Suppressor macrophage (primary cell): ENCODE measurements around the gene MRTFB.
"Not testable (repeated sequence)": the region's sequence is repeated elsewhere in the genome, so short reads cannot be mapped to it uniquely, and the experiment has no call there.

Source experiments
- DNase-seq, 4 experiments: peaks; one replicate each; pipeline ENCODE4 v3.0.0-alpha.2; 2020 to 2022
- total RNA-seq, 17 experiments: gene quantifications; one replicate each; lab custom pipeline; 2026; ENCODE audit warnings: mixed read lengths in 6 of 17, inconsistent platforms in 3 of 17; lab: John Stamatoyannopoulos, UW

Gene MRTFB, protein sequence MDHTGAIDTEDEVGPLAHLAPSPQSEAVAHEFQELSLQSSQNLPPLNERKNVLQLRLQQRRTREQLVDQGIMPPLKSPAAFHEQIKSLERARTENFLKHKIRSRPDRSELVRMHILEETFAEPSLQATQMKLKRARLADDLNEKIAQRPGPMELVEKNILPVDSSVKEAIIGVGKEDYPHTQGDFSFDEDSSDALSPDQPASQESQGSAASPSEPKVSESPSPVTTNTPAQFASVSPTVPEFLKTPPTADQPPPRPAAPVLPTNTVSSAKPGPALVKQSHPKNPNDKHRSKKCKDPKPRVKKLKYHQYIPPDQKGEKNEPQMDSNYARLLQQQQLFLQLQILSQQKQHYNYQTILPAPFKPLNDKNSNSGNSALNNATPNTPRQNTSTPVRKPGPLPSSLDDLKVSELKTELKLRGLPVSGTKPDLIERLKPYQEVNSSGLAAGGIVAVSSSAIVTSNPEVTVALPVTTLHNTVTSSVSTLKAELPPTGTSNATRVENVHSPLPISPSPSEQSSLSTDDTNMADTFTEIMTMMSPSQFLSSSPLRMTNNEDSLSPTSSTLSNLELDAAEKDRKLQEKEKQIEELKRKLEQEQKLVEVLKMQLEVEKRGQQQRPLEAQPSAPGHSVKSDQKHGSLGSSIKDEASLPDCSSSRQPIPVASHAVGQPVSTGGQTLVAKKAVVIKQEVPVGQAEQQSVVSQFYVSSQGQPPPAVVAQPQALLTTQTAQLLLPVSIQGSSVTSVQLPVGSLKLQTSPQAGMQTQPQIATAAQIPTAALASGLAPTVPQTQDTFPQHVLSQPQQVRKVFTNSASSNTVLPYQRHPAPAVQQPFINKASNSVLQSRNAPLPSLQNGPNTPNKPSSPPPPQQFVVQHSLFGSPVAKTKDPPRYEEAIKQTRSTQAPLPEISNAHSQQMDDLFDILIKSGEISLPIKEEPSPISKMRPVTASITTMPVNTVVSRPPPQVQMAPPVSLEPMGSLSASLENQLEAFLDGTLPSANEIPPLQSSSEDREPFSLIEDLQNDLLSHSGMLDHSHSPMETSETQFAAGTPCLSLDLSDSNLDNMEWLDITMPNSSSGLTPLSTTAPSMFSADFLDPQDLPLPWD
- 1.0 to 38.7 (median 14.9) reads per million in 17 experiments for total RNA-seq

DNA sequence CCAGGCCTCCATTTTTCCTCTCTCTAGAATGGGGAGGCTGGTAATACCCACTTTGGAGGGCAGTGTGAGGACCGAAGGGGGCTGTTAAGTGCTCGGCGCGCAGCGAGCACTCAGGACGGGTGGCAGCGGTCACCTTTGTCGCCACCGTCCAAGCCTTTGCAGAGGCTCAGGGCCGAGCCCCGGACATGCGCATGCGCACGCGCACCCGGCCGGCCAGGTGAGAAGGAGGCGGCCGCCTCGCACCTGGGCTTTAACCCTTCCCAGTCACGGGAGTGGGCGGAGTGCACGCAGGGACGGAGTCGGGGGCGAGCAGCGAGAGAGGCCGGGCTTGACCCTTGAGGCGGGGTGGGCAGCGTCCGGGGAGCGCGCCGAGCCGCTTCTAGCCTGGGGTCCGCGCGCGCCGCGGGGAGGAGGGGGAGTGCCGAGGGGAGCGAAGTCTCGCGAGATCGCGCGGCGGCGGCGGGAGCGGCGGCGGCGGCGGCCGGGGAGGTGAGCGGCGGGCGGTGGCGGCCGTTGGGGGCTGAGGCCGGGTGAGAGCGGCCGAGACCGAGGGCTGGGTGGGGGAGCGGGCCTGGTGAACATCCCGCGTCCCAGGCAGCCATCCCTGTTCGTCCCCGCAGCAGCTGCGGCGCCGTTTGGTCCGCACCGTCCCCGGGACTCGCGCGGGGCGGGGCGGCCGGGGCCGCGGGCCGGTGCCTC lies at the start of gene MRTFB:
TSS of gene MRTFB (plus strand) at position 443 of the 699 bp plus-strand sequence. CDS start 69,288 bp downstream, outside the sequence.
- DNase-seq, result peak; percentile 72 to 90 (median 81)

DNA sequence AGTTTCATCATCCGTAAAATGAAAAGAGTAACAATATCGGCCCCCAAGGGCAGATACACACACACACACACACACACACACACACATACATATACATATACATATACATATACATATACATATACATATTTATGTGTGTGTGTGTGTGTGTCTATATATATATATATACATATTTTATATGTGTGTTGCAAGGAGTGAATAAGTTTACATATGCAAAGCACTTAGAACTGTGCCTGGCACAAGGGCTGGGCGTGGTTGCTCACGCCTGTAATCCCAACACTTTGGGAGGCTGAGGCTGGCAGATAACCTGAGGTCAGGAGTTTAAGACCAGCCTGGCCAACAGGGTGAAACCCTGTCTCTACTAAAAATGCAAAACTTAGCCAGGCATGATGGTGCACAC lies 47.6 kb upstream of the MRTFB start:
- DNase-seq, result not testable (repeated sequence)

DNA sequence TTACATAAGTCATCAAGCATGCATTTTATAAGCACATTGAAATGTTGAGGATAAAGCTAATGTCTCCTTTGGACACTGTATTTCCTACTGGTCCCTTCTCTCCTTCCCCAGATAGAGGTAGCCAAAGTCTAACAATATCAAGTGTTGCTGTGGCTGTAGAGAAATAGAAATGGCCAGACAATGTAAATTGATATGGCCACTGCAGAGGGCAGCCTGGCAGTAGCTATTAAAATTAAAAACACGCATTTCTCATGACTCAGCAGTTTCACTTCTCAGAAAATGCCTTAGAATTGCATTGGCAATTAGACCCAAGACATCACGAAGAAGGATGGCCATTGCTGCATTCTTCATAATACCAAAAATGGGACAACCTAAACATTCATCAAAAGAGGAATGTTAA lies 46.8 kb upstream of the MRTFB start:
- DNase-seq, result peak; percentile 47 to 85 (median 66)

DNA sequence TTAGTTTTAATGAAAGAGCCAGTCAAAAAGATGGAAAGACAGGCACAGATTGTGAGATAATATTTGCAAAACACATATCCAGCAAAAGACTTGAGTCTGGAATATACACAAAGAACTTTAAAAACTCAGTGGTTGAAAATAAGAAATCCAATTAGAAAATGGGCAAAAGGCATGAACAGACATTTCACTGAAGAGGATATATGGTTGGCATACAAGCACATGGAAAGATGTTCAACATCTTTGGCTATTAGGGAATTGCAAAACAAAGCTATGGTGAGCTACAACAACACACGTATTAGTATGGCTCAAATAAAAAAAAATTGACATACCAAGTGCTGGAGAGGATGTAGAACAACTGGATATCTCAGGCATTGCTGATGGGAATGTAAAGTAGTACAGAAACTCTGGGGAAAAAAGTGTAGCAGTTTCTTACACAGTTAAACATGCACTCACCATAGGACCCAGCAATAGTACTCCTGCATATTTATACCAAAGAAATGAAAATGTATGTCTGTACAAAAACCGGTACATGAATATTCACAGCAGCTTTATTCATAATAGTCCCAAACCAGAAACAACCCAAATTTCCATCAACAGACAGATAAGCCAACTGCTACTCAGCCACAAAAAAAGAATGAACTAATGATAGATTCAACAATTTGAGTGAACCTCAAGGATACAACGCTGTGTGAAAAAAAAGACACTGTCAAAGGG lies 44.4 kb upstream of the MRTFB start:
- no peak for DNase-seq

DNA sequence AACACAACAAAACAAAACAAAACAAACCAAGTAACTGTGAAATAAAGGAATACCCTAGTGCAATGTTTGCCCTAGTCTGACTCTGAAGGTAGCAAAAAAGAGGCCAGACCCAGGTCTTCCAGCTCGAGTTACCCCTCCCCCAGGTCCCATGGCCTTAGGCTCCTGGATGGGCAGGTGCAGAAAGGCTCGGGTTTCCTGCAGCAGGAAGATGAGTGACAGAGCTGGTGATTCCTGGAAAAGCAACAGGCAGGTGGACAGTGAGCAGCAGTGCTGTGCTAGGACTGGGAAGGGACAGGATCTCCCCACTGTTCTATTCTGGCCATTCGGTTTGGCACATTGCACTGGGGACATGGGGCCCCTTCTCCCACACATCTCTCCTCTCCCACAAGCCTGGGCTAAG lies 42.9 kb upstream of the MRTFB start:
- no peak for DNase-seq

DNA sequence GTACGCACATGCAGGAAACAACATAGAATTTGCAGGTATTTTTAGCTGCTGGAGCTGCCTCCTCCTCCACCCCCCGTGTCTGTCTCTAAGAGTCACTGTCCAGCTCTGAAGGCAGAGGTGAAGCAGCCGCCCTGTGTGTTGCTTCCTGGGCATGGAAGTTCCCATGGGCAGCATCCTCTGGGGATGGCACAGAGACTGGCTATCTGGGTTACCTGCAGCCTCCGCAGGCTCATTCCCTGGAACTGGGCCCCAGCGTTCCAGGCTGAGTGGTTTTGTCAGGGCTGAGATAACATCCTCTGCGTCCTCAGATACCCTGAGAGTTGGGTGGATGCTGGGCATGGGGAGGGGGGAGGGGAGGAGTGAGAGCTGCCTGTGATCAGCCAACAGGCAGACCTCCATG lies 41.5 kb upstream of the MRTFB start:
- DNase-seq, result no peak

DNA sequence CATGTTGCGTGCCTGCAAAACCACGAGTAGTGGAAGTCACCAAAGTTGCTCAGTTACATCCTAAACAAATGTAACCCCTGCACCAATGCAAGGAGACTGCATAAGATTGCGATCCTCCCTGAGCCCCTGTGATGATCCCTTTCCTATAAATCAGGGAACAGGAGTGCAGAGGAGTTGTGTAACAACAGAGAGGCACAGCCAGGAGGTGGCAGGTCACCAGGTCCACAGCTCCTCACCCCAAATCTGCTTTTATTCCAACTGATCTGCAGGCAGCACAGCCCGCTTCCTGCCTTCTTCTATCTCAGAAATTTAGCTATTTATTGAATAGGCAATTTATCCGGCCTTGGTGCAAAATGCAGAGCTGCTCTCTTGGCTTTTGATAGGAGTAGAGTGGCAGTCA lies 36.0 kb upstream of the MRTFB start:
- no peak for DNase-seq

DNA sequence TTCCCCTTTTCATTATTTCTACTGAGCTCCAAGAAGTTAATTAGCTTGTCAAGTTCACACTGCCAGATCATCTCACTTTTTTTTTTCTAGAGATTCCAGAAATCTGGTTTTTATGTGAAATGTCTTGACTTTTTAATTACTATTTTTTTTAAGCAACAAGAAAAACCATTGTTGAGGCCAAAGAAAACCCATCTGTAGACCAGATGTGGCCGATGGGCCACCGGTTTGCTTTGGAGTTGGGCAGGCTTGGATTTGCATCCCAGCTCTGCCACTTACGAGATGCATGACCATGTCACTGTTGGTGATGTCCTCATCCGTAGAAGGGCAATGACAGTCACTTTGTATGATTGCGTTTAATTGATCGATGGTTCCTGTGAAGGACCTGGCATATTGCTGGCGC lies 34.2 kb upstream of the MRTFB start:
- DNase-seq, result no peak

DNA sequence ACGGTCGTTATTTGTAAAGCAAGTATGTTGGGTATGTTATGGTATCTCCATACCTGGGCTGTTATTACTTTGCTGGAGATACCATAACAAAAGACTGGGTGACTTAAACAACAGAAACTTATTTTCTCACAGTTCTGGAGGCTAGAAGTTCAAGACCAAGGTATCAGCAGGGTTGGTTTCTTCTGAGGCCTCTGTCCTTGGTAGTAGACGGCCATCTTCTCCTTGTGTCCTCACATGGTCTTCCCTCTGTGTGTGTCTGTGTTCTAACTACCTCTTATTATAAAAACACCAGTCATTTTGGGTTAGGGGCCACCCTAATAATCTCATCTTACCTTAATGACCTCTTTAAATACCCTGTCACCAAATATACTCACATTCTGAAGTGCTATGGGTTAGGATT lies 33.2 kb upstream of the MRTFB start:
- no peak for DNase-seq

DNA sequence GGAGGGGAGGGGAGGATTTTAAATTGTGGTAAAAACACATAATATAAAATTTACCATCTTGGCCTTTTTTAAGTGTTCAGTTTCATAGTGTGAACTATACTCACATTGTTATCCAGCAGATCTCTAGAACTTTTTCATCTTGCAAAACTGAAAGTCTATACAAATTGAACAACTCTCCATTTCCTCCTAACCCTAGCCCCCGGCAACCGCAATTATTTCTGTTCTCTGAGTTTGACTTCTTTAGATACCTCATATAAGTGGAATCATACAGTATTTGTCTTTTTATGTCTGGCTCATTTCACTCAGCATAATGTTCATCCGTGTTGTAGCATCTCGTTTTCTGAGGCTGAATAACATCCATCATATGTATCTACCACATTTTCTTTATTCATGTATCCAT lies 30.0 kb upstream of the MRTFB start:
- DNase-seq, result no peak

DNA sequence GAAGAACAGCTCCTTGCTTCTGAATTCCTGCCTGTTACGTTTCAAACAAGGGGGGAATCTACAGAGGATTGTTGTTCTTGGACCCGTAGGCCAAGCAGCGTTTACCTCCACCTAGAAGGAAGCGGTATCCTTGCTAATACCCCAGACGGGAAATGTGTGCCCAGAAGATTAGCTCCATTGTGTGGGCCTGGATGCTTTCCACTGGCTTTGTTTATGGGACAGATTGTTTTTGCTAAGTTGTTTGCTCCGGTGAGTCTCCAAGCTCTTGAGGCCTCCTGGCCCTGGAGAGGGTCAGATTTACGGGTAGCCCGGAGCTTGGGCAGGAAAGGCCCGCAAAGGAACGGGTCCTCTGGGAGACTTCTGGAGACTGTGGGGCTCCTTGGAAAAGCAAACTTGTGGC lies 28.4 kb upstream of the MRTFB start:
- no peak for DNase-seq

DNA sequence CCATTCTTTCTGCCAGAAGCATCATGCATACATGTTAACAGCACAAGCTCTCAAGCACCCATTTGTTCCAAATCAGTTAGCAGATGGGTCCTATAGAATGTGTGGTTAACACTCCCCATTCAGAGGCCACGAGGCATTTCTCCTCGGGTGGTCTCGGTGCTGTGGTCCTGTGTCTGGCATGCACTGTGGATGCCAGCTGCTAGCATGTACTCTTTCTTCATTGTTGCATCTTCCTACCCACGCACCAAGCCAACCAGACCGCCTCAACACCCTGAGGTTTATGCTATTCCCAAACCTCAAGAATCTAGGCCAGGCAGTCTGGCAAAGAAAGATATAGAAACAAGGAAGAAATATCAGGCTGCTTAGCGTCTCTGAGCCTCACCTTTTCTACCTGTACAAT lies 27.8 kb upstream of the MRTFB start:
- no peak for DNase-seq

DNA sequence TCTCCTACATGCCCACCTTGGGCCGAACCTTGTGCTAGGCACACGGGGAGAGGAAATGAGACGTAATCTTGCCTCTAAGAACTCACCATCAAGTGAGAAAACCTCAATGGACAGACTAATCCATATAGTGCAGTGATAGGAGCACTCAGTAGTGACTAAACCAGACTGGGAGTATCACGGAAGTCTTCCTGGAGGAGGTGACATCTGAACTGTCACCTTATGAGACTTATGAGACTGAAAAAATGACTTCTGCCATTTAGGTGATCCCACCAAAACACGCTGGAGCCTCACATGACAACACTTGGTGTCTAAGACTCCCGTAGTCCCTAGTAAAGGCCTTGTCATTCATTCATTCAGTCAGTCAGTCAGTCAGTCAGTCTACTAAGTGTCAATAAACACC lies 27.3 kb upstream of the MRTFB start:
- no peak for DNase-seq

DNA sequence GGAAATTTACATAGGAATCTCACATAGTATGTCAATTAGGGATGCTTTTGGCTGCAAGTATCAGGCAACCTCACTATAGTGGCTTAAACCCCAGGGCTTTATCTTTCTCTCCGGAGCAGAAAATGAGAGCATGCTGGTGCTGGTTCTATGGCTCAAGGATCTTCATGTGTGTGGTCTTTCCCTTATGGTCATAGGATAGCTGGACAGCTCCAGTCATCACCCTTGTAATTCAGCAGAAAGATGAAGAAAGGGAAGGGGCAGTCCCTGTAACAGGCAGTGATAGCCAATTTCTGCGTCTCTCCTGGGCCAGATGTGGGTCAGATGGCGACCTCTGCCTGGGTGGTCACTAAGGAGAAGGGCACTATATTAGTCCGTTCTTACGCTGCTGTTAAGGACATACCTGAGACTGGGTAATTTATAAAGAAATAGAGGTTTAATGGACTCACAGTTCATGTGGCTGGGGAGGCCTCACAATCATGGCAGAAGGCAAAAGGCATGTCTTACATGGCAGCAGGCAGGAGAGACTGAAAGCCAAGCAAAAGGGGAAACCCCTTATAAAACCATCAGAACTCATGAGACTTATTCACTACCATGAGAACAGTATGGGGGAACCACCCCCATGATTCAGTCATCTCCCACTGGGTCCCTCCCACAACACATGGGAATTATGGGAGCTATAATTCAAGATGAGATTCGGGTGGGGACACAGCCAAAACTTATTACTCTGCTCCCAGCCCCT lies 23.8 kb upstream of the MRTFB start:
- peak in 1 of 4 experiments; percentile 15 for DNase-seq

DNA sequence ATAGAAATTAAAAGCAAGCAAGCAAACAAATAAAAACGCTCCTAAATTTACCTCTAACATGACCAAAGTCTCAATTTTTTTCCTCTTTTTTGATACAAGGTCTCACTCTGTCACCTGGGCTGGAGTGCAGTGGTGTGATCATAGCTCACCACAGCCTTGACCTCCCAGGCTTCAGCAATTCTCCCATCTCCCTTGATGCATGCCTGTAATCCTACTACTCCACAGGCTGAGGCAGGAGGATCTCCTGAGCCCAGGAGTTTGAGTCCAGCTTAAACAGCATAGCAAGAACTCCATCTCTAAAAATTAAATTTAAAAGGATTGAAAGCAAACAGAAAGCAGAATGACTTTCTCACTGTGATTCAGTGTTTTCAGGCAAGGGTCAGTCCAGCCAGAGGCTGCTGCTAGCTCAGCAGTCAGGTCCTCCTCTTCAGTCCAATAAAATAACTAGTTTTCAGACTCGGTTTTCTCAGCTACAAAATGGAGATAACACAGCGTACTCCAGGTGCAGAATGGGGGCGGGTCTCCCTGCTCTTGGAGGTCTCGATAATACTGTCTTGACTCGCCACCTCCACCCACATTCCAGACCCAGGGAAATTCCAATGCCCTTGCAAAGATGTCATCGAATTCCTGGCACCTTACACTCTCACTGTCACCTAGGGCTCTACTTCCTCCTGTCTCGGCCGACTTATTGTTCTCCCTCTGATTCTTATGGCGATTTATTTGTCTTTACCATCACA lies 20.7 kb upstream of the MRTFB start:
- DNase-seq, result no peak

DNA sequence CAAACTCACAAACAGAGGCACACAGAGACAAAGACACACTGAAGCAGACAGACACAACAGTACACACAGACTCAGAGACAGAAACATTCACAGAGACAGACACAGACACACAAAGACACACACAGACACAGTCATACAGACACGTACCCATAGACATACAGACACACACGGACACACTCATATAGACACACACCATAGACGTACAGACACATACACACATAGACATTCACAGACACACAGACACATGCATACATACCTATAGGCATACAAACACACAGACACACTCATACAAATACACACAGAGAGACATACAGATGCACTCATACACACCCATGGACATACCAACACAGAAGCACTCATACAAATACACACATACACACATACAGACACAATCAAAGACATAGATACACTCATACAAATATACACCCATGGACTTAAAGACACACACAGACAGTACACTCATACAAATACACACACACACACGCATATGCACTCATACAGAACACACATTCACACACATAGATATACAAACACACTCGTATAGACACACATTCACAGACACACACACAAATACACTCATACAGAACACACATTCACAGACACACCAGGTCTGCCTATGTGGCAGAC lies 19.9 kb upstream of the MRTFB start:
- DNase-seq, result no peak

DNA sequence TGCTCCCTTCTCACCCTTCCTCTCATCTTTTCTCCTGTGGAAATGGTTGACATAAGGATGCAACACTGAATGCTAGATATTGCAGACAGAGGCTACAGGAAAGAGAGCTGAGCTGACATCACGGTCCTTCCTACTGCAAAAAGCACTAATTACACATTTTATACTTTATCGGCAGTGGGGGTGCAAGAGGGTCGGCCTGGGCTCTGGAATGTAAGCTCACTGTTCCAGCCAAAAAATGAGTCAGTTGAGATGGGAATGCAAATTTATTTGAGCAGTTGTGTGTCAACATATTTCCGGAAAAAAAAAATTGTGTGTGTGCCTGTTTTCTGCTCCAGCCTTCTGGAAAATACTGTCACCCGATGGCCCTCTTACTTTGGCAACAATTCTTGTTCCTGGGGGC lies 14.1 kb upstream of the MRTFB start:
- no peak for DNase-seq

DNA sequence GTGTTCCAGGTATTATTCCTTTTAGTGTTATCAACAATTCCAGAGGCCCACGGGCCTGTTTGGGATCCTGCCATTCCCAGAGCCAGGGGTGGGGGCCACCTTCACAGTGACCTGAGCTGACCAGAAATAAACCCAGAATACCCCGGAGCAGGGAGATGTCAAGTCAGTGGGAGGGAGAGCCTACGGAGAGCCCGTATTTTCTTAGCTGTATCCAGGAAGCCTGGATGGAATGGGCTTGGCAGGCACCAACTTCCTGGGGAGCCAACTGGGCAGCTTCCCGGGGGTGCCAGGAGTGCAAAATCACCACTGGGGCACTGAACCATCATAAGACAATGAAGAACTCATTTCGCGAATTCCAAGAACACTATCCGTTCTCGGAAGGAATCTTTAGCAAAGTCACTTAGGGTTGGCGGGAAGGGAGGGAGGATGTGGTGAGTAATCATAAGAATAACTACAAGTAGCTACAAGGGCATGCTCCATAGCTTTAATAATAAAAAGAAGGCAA lies 13.2 kb upstream of the MRTFB start:
- DNase-seq, result no peak

DNA sequence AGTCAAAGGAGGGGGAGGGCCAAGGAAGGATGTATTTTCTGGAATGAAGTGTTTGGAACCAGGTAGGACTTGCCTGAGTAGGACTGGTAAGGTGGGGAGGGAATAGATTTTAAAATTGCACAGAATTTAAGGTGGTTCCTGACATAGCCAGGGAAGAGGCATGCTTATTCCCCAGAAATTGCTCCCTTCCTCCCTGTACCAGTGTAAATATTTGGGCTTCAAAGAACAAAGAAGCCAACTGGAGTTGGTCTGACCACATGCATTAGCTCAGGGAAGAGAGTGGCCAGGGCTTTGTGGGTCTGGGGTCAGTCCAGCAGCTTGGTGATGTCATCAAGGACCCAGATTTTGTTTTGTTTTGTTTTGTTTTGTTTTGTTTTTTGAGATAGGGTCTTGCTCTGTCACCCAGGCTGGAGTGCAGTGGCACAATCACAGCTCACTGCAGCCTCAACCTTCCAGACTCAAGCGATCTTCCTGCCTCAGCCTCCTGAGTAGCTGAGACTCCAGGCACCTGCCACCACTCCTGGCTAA lies 9.3 kb upstream of the MRTFB start:
- DNase-seq, result no peak
